Upper lobe of left lung (tissue), 4 donors: ENCODE results near the gene G0S2.

Experiments used
- CTCF ChIP-seq, 6 experiments: fragments of 450-650 bp in 4 of 6; fragments of 200-600 bp in 2 of 6; sonication (generic) in 2 of 6; IDR thresholded peaks; one replicate each; pipeline ENCODE4 v1.5.1; 2016 to 2019; ENCODE audit warnings: antibody characterized with exemption in 6 of 6
- EP300 ChIP-seq, 4 donors: sonication (generic); formaldehyde crosslinking; IDR thresholded peaks; one replicate each; pipeline ENCODE4 v1.5.1; 2017; ENCODE audit warnings: antibody characterized with exemption in 4 of 4, control low read depth in 2 of 4
- POLR2A ChIP-seq, 4 donors: fragments of 450-650 bp; IDR thresholded peaks; one replicate each; pipeline ENCODE4 v1.5.1; 2016 to 2017; ENCODE audit warnings: antibody characterized with exemption in 4 of 4, mild to moderate bottlenecking in 2 of 4
- POLR2AphosphoS5 ChIP-seq, 2 donors: sonication (generic); formaldehyde crosslinking; IDR thresholded peaks; one replicate each; pipeline ENCODE4 v1.5.1; 2017; ENCODE audit warnings: antibody characterized with exemption in 2 of 2

GRCh38 chr1:209697126-209697525 is 21.9 kb downstream of the G0S2 start:
- TF ChIP-seq CTCF (IDR thresholded peaks at IDR 0.05) (no peak), POLR2AphosphoS5 (IDR thresholded peaks at IDR 0.05) (no peak), POLR2A (IDR thresholded peaks at IDR 0.05) (no peak), EP300 (IDR thresholded peaks at IDR 0.05) (no peak)
